Ishikawa (cell line): Measurements from ENCODE around the gene DOCK1.

Experiments used
- EP300 ChIP-seq: IDR thresholded peaks from 2 replicates; pipeline ENCODE4 v1.6.1; 2012; ENCODE audit warnings: borderline replicate concordance
- TEAD4 ChIP-seq: IDR thresholded peaks from 2 replicates; pipeline ENCODE4 v1.6.1; 2012
- YY1 ChIP-seq: IDR thresholded peaks from 2 replicates; pipeline ENCODE4 v1.6.1; 2012; ENCODE audit warnings: low read depth
- TF ChIP-seq, protein P1 (sequence below): IDR thresholded peaks from 2 replicates; pipeline ENCODE4 v1.6.1; 2012

DNA sequence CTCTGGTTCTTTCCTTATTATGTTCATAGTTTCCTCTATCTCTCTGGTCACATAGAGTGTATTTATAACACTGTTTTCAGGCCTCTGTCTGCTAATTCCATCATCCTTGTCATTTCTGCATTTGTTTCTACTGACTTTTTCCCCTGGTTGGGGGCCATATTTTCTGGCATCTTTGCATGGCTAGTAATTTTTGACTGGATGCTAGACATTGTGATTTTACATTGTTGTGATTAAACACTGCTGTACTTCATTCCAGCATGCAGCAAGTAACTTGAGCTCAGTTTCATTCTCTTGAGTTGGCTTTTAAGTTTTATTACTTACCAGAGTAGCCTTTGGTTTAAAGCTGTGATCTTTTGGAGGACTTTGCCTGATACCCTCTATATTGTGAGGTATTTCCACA is 6.8 kb upstream of the DOCK1 start:
- TF ChIP-seq TEAD4 (no peak), YY1 (no peak), EP300 (no peak)
- TF ChIP-seq, protein P1, sequence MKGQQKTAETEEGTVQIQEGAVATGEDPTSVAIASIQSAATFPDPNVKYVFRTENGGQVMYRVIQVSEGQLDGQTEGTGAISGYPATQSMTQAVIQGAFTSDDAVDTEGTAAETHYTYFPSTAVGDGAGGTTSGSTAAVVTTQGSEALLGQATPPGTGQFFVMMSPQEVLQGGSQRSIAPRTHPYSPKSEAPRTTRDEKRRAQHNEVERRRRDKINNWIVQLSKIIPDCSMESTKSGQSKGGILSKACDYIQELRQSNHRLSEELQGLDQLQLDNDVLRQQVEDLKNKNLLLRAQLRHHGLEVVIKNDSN = no peak
